Kidney tubule cell (primary cell): Measurements from ENCODE around the gene OR2T6.
"Not testable (repeated sequence)": the region's sequence is repeated elsewhere in the genome, so short reads cannot be mapped to it uniquely, and the experiment has no call there.

Source experiments
- DNase-seq: peaks from one replicate; pipeline ENCODE4 v3.0.0-alpha.2; 2018; ENCODE audit warnings: low spot score

OR2T6 gene

GRCh38 chr1:248375446-248375845 is at the start of gene OR2T6:
TSS of gene OR2T6 (plus strand) at chr1:248375746. CDS start at chr1:248387609, 11,863 bp downstream.
- no peak for DNase-seq

- no peak for DNase-seq
Observed at GRCh38 chr1:248343451-248343850, 32.1 kb upstream of the OR2T6 start.

- DNase-seq = no peak
Observed at GRCh38 chr1:248348475-248348874, 27.1 kb upstream of the OR2T6 start, which contains the start of gene OR14C36. TSS of gene OR14C36 (plus strand) at chr1:248348775. CDS start at chr1:248348775, 0 bp downstream.

GRCh38 chr1:248359415-248359814 is 16.1 kb upstream of the OR2T6 start:
- no peak for DNase-seq

- no peak for DNase-seq
Observed at GRCh38 chr1:248361121-248361715, 14.3 kb upstream of the OR2T6 start, which contains the start of gene OR2T4. TSS of gene OR2T4 (plus strand) at chr1:248361665. CDS start at chr1:248361665, 0 bp downstream.

GRCh38 chr1:248366609-248367008 is 8.9 kb upstream of the OR2T6 start:
- no peak for DNase-seq

- DNase-seq = no peak
Observed at GRCh38 chr1:248372394-248372793, 3.2 kb upstream of the OR2T6 start.

- DNase-seq = no peak
Observed at GRCh38 chr1:248373761-248374160, 1.8 kb upstream of the OR2T6 start.

- no peak for DNase-seq
Observed at GRCh38 chr1:248376916-248377315, 1.4 kb downstream of the OR2T6 start.

- no peak for DNase-seq
Observed at GRCh38 chr1:248380854-248381253, 5.3 kb downstream of the OR2T6 start.

GRCh38 chr1:248388426-248388825 is 12.9 kb downstream of the OR2T6 start:
- no peak for DNase-seq

GRCh38 chr1:248393050-248393449 is 17.5 kb downstream of the OR2T6 start:
- DNase-seq = no peak

GRCh38 chr1:248402748-248403147 is 27.2 kb downstream of the OR2T6 start, which contains the start of gene OR2T1:
TSS of gene OR2T1 (plus strand) at chr1:248403048. CDS start at chr1:248406148, 3,100 bp downstream.
- DNase-seq = no peak

GRCh38 chr1:248404024-248404423 is 28.5 kb downstream of the OR2T6 start:
- no peak for DNase-seq

- DNase-seq = no peak
Observed at GRCh38 chr1:248406721-248407692, 31.5 kb downstream of the OR2T6 start.

- no peak for DNase-seq
Observed at GRCh38 chr1:248416226-248416625, 40.7 kb downstream of the OR2T6 start.

- no peak for DNase-seq
Observed at GRCh38 chr1:248417854-248418253, 42.3 kb downstream of the OR2T6 start.

- peak; percentile 13 for DNase-seq
Observed at GRCh38 chr1:248421384-248421783, 45.8 kb downstream of the OR2T6 start.

GRCh38 chr1:248427526-248428191 is 52.1 kb downstream of the OR2T6 start:
- DNase-seq = not testable (repeated sequence)

- not testable (repeated sequence) for DNase-seq
Observed at GRCh38 chr1:248428192-248428533, 52.6 kb downstream of the OR2T6 start.

GRCh38 chr1:248431683-248432082 is 56.1 kb downstream of the OR2T6 start:
- DNase-seq = not testable (repeated sequence)

- DNase-seq = not testable (repeated sequence)
Observed at GRCh38 chr1:248432201-248432600, 56.7 kb downstream of the OR2T6 start.
